Nephron progenitor cell (in vitro differentiated cells): ENCODE results near the gene SMIM36.

Experiments used
- DNase-seq: peaks from one replicate; pipeline ENCODE4 v3.0.0; 2021
- H3K27ac Mint-ChIP-seq: 2 replicates; pipeline ENCODE4 v1.8.0; 2021; ENCODE audit warnings: mild to moderate bottlenecking, moderate library complexity, mixed read lengths
- H3K27me3 Mint-ChIP-seq: 2 replicates; pipeline ENCODE4 v1.8.0; 2021; ENCODE audit warnings: mild to moderate bottlenecking, low read depth, mixed read lengths; ENCODE audit not compliant: poor library complexity
- H3K36me3 Mint-ChIP-seq: 2 replicates; pipeline ENCODE4 v1.8.0; 2021; ENCODE audit warnings: low read depth, mixed read lengths
- H3K4me1 Mint-ChIP-seq: 2 replicates; pipeline ENCODE4 v1.8.0; 2021; ENCODE audit warnings: mixed read lengths
- H3K4me3 Mint-ChIP-seq: 2 replicates; pipeline ENCODE4 v1.8.0; 2021; ENCODE audit warnings: mild to moderate bottlenecking, moderate library complexity, mixed read lengths
- H3K9me3 Mint-ChIP-seq: 2 replicates; pipeline ENCODE4 v1.8.0; 2021; ENCODE audit warnings: mild to moderate bottlenecking, moderate library complexity, mixed read lengths
- CTCF ChIP-seq: fragments of 200-600 bp; sonication (generic); IDR thresholded peaks from 2 replicates; pipeline ENCODE4 v1.5.0; 2021; ENCODE audit warnings: antibody characterized with exemption

The SMIM36 gene

GRCh38 chr17:55417411-55418268 is 93.6 kb downstream of the SMIM36 start:
- Mint-ChIP-seq H3K27me3 (peaks cover 5% of the 10 kb centered on the region), H3K9me3 (peaks cover 31% of the 10 kb centered on the region), H3K36me3 (peaks cover 67% of the 10 kb centered on the region), H3K4me3 (no peak overlapping the region), H3K27ac (no peak overlapping the region), H3K4me1 (peaks cover 42% of the 10 kb centered on the region)
- no peak for DNase-seq
- TF ChIP-seq CTCF, result no peak

GRCh38 chr17:55416470-55417052 is 94.7 kb downstream of the SMIM36 start:
- TF ChIP-seq CTCF, result no peak
- H3K4me1 Mint-ChIP-seq, result peaks cover 38% of the 10 kb centered on the region
- H3K4me3 Mint-ChIP-seq, result no peak overlapping the region
- H3K9me3 Mint-ChIP-seq, result peaks cover 31% of the 10 kb centered on the region
- no peak for DNase-seq
- peaks cover 75% of the 10 kb centered on the region for H3K36me3 Mint-ChIP-seq
- H3K27ac Mint-ChIP-seq, result peak overlapping the region; percentile 44
- H3K27me3 Mint-ChIP-seq, result no peaks in the 10 kb centered on the region

GRCh38 chr17:55416000-55416399 is 95.3 kb downstream of the SMIM36 start:
- no peak for TF ChIP-seq CTCF
- Mint-ChIP-seq H3K4me3 (no peak overlapping the region), H3K4me1 (peaks cover 38% of the 10 kb centered on the region), H3K9me3 (peaks cover 31% of the 10 kb centered on the region), H3K27ac (no peak overlapping the region), H3K36me3 (peaks cover 79% of the 10 kb centered on the region), H3K27me3 (no peaks in the 10 kb centered on the region)
- no peak for DNase-seq

GRCh38 chr17:55414983-55415382 is 96.3 kb downstream of the SMIM36 start:
- Mint-ChIP-seq H3K27ac (no peak overlapping the region), H3K9me3 (peaks cover 31% of the 10 kb centered on the region), H3K4me1 (peaks cover 29% of the 10 kb centered on the region), H3K4me3 (no peak overlapping the region), H3K27me3 (no peaks in the 10 kb centered on the region), H3K36me3 (peaks cover 83% of the 10 kb centered on the region)
- DNase-seq, result no peak
- TF ChIP-seq CTCF, result no peak

- peaks cover 26% of the 10 kb centered on the region for H3K9me3 Mint-ChIP-seq
- H3K4me3 Mint-ChIP-seq, result no peak overlapping the region
- H3K27me3 Mint-ChIP-seq, result no peaks in the 10 kb centered on the region
- no peak overlapping the region for H3K27ac Mint-ChIP-seq
- peaks cover 19% of the 10 kb centered on the region for H3K4me1 Mint-ChIP-seq
- H3K36me3 Mint-ChIP-seq, result peaks cover 81% of the 10 kb centered on the region
- TF ChIP-seq CTCF, result no peak
- no peak for DNase-seq
Observed at GRCh38 chr17:55413825-55414489, 97.3 kb downstream of the SMIM36 start.
